ENCODE measurements around the gene USP31. TPM values are rescaled to one million over a fixed set of nuclear protein-coding genes. Genes with fewer than 3 reads are reported as not detected.

The USP31 gene
- total and polyA plus RNA-seq, 2 of the 13 experiments (the other 11 are each of a cell fraction or from before 2014, with no cell fraction given): 22.5 to 23.3 TPM

DNA sequence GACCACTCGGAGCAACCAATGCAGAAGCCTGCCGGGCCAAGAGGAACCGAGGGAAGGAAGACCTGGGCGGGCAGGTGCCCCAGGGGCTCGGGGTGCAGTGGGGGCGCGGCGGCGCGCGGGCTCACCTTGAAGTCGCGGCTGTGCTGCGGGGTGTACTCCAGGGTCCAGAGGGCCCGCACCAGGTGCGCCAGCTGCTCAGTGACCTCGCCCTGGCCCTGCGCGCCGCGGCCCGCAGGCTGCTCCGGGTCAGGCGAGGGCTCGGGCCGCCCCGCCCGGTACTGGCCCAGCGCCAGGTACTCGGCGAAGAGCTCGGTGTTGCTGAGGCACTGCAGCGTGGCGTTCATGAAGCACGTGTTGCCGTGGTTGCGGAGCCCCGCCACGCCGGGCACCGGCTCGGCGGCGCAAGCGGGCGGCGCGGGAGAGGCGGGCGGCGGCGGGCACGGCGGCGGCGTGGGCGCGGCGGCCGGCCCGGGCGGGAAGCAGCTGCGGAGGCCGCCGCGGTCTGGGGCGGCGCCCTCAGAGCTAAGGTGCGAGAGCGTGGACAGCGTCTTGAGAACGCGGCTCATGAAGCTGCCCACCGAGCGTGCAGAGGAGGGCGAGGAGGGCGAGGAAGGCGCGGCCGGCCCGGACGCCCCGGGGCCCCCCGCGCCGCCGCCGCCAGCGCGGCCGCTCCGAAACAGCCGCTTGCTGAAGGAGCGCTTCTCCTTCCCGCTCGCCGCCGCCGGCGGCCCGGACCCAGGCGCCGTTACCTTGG, 562 bp downstream of the USP31 start (continued):
- TF ChIP-seq, protein P1, sequence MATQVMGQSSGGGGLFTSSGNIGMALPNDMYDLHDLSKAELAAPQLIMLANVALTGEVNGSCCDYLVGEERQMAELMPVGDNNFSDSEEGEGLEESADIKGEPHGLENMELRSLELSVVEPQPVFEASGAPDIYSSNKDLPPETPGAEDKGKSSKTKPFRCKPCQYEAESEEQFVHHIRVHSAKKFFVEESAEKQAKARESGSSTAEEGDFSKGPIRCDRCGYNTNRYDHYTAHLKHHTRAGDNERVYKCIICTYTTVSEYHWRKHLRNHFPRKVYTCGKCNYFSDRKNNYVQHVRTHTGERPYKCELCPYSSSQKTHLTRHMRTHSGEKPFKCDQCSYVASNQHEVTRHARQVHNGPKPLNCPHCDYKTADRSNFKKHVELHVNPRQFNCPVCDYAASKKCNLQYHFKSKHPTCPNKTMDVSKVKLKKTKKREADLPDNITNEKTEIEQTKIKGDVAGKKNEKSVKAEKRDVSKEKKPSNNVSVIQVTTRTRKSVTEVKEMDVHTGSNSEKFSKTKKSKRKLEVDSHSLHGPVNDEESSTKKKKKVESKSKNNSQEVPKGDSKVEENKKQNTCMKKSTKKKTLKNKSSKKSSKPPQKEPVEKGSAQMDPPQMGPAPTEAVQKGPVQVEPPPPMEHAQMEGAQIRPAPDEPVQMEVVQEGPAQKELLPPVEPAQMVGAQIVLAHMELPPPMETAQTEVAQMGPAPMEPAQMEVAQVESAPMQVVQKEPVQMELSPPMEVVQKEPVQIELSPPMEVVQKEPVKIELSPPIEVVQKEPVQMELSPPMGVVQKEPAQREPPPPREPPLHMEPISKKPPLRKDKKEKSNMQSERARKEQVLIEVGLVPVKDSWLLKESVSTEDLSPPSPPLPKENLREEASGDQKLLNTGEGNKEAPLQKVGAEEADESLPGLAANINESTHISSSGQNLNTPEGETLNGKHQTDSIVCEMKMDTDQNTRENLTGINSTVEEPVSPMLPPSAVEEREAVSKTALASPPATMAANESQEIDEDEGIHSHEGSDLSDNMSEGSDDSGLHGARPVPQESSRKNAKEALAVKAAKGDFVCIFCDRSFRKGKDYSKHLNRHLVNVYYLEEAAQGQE (IDR thresholded peaks at IDR 0.05; ENCODE audit: borderline replicate concordance in 1 of 2, low read depth in 1 of 2, low read length in 2 of 2): no peak; a peak in 2 of 4 replicates
- TF ChIP-seq ETV5 (CRISPR knock-in tag; IDR thresholded peaks at IDR 0.05; ENCODE audit: borderline replicate concordance): peak; percentile 35; the same call in 1 of the 2 replicates
- no peak for TF ChIP-seq SIX4 (CRISPR knock-in tag; IDR thresholded peaks at IDR 0.05)
- TF ChIP-seq FOSL2 (CRISPR knock-in tag; IDR thresholded peaks at IDR 0.05): peak; percentile 9; the same call in 1 of the 2 replicates
- peak; percentile 66 for TF ChIP-seq NR1H2 (CRISPR knock-in tag; IDR thresholded peaks at IDR 0.05; ENCODE audit: borderline replicate concordance, low read depth)
- TF ChIP-seq ZNF737 (CRISPR knock-in tag; IDR thresholded peaks at IDR 0.05; ENCODE audit: borderline replicate concordance): no peak
- 0 out of 2 replicates have a peak, but pooled peaks have one; percentile 73 for TF ChIP-seq TOPORS (CRISPR knock-in tag; IDR thresholded peaks at IDR 0.05)
- peak; percentile 67; the same call in 1 of the 2 replicates for TF ChIP-seq CAMTA2 (CRISPR knock-in tag; IDR thresholded peaks at IDR 0.05; ENCODE audit: borderline replicate concordance)
- TF ChIP-seq, protein P2, sequence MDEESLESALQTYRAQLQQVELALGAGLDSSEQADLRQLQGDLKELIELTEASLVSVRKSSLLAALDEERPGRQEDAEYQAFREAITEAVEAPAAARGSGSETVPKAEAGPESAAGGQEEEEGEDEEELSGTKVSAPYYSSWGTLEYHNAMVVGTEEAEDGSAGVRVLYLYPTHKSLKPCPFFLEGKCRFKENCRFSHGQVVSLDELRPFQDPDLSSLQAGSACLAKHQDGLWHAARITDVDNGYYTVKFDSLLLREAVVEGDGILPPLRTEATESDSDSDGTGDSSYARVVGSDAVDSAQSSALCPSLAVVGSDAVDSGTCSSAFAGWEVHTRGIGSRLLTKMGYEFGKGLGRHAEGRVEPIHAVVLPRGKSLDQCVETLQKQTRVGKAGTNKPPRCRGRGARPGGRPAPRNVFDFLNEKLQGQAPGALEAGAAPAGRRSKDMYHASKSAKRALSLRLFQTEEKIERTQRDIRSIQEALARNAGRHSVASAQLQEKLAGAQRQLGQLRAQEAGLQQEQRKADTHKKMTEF (CRISPR knock-in tag; IDR thresholded peaks at IDR 0.05): peak; percentile 87
- TF ChIP-seq ELF1 (CRISPR knock-in tag; IDR thresholded peaks at IDR 0.05): no peak
- TF ChIP-seq, protein P3, sequence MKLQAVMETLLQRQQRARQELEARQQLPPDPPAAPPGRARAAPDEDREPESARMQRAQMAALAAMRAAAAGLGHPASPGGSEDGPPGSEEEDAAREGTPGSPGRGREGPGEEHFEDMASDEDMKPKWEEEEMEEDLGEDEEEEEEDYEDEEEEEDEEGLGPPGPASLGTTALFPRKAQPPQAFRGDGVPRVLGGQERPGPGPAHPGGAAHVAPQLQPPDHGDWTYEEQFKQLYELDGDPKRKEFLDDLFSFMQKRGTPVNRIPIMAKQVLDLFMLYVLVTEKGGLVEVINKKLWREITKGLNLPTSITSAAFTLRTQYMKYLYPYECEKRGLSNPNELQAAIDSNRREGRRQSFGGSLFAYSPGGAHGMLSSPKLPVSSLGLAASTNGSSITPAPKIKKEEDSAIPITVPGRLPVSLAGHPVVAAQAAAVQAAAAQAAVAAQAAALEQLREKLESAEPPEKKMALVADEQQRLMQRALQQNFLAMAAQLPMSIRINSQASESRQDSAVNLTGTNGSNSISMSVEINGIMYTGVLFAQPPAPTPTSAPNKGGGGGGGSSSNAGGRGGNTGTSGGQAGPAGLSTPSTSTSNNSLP (IDR thresholded peaks at IDR 0.05; ENCODE audit: low read depth, low read length): 0 out of 2 replicates have a peak, but pooled peaks have one; percentile 3
- no peak for TF ChIP-seq ZNF614 (CRISPR knock-in tag; IDR thresholded peaks at IDR 0.05; ENCODE audit: borderline replicate concordance)
- TF ChIP-seq, protein P4, sequence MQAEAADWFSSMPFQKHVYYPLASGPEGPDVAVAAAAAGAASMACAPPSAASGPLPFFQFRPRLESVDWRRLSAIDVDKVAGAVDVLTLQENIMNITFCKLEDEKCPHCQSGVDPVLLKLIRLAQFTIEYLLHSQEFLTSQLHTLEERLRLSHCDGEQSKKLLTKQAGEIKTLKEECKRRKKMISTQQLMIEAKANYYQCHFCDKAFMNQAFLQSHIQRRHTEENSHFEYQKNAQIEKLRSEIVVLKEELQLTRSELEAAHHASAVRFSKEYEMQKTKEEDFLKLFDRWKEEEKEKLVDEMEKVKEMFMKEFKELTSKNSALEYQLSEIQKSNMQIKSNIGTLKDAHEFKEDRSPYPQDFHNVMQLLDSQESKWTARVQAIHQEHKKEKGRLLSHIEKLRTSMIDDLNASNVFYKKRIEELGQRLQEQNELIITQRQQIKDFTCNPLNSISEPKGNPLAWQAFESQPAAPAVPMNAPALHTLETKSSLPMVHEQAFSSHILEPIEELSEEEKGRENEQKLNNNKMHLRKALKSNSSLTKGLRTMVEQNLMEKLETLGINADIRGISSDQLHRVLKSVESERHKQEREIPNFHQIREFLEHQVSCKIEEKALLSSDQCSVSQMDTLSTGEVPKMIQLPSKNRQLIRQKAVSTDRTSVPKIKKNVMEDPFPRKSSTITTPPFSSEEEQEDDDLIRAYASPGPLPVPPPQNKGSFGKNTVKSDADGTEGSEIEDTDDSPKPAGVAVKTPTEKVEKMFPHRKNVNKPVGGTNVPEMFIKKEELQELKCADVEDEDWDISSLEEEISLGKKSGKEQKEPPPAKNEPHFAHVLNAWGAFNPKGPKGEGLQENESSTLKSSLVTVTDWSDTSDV (CRISPR knock-in tag; IDR thresholded peaks at IDR 0.05): 0 out of 2 replicates have a peak, but pooled peaks have one; percentile 57
- TF ChIP-seq TGIF2 (CRISPR knock-in tag; IDR thresholded peaks at IDR 0.05): no peak
- TF ChIP-seq ZNF749 (CRISPR knock-in tag; IDR thresholded peaks at IDR 0.05; ENCODE audit: borderline replicate concordance): no peak; the same call in 1 of the 2 replicates
- no peak for TF ChIP-seq RARG (CRISPR knock-in tag; IDR thresholded peaks at IDR 0.05; ENCODE audit: low read depth)
- peak; percentile 72 for TF ChIP-seq ASH2L (IDR thresholded peaks at IDR 0.05; ENCODE audit: insufficient read length, low read depth, low read length)
- no peak for TF ChIP-seq ZFP62 (CRISPR knock-in tag; IDR thresholded peaks at IDR 0.05)
- TF ChIP-seq ZNF256 (CRISPR knock-in tag; conservative IDR thresholded peaks at IDR 0.05): no peak

All from HepG2 (cell line).